WTC11 (cell line): ENCODE measurements around the gene ACSF2. TPM values are rescaled to one million over a fixed set of nuclear protein-coding genes. Genes with fewer than 3 reads are reported as not detected.

Source experiments
- ATAC-seq: fragments of 200-7000 bp; cut with Tn5 transposase; 2 replicates; pipeline ENCODE4 v1.10.0; 2021; ENCODE audit warnings: mild to moderate bottlenecking, moderate library complexity
- CTCF ChIA-PET: fragments of 300-600 bp; sonication (Branson Sonifier 250); formaldehyde crosslinking; loops from one replicate; lab custom pipeline; 2021; ENCODE audit warnings: antibody characterized with exemption; lab: Charles Lee
- POLR2A ChIA-PET: fragments of 350-600 bp; sonication (Branson Sonifier 250); formaldehyde crosslinking; loops from one replicate; lab custom pipeline; 2021; ENCODE audit warnings: antibody characterized with exemption; lab: Charles Lee
- DNase-seq: peaks from one replicate; pipeline ENCODE4 v3.0.0; 2021; ENCODE audit warnings: low spot score
- H3K27ac Mint-ChIP-seq: 2 replicates; pipeline ENCODE4 v1.8.0; 2021; ENCODE audit warnings: mixed read lengths
- H3K27me3 Mint-ChIP-seq: 2 replicates; pipeline ENCODE4 v1.8.0; 2021; ENCODE audit warnings: low read depth, mild to moderate bottlenecking, moderate library complexity, mixed read lengths
- H3K36me3 Mint-ChIP-seq: 2 replicates; pipeline ENCODE4 v1.8.0; 2021; ENCODE audit warnings: mixed read lengths
- H3K4me1 Mint-ChIP-seq: 2 replicates; pipeline ENCODE4 v1.8.0; 2022; ENCODE audit warnings: mixed read lengths
- H3K4me3 Mint-ChIP-seq: 2 replicates; pipeline ENCODE4 v1.8.0; 2021; ENCODE audit warnings: mild to moderate bottlenecking, moderate library complexity, mixed read lengths
- H3K9me3 Mint-ChIP-seq: 2 replicates; pipeline ENCODE4 v1.8.0; 2021; ENCODE audit warnings: mixed read lengths
- E2F1 ChIP-seq: sonication (generic); formaldehyde crosslinking; IDR thresholded peaks from 2 replicates; pipeline ENCODE4 v1.8.0; 2022; ENCODE audit warnings: mild to moderate bottlenecking, missing genetic modification reagents
- ELF4 ChIP-seq: sonication (generic); formaldehyde crosslinking; IDR thresholded peaks from 2 replicates; pipeline ENCODE4 v1.8.1; 2022; ENCODE audit warnings: low read depth, mild to moderate bottlenecking, moderate library complexity, missing genetic modification reagents
- FOXP1 ChIP-seq: sonication (generic); formaldehyde crosslinking; IDR thresholded peaks from 2 replicates; pipeline ENCODE4 v1.8.0; 2022; ENCODE audit warnings: missing genetic modification reagents, mild to moderate bottlenecking, moderate library complexity, borderline replicate concordance
- GTF2I ChIP-seq: fragments of 250-450 bp; sonication (Bioruptor Pico); conservative IDR thresholded peaks from 2 replicates; pipeline ENCODE4 v1.4.0; 2021; ENCODE audit warnings: mild to moderate bottlenecking
- KAT7 ChIP-seq: sonication (generic); formaldehyde crosslinking; IDR thresholded peaks from 2 replicates; pipeline ENCODE4 v1.8.1; 2023; ENCODE audit warnings: missing genetic modification reagents, mild to moderate bottlenecking, borderline replicate concordance
- MXD4 ChIP-seq: fragments of 250-450 bp; sonication (Bioruptor Pico); IDR thresholded peaks from 2 replicates; pipeline ENCODE4 v1.8.0; 2021; ENCODE audit warnings: mild to moderate bottlenecking, moderate library complexity, borderline replicate concordance
- NFE2L1 ChIP-seq: sonication (generic); formaldehyde crosslinking; IDR thresholded peaks from 2 replicates; pipeline ENCODE4 v1.8.1; 2023; ENCODE audit warnings: missing genetic modification reagents
- NR1H2 ChIP-seq: sonication (generic); formaldehyde crosslinking; IDR thresholded peaks from 2 replicates; pipeline ENCODE4 v1.9.0; 2021; ENCODE audit warnings: mild to moderate bottlenecking, moderate library complexity, missing genetic modification reagents
- NR3C1 ChIP-seq: sonication (generic); formaldehyde crosslinking; conservative IDR thresholded peaks from 2 replicates; pipeline ENCODE4 v1.8.1; 2023; ENCODE audit warnings: low read depth, mild to moderate bottlenecking, missing genetic modification reagents
- OVOL2 ChIP-seq: fragments of 250-450 bp; sonication (Bioruptor Pico); IDR thresholded peaks from 2 replicates; pipeline ENCODE4 v1.9.0; 2021; ENCODE audit warnings: mild to moderate bottlenecking, borderline replicate concordance
- PRDM15 ChIP-seq: sonication (generic); formaldehyde crosslinking; IDR thresholded peaks from 2 replicates; pipeline ENCODE4 v1.8.0; 2022; ENCODE audit warnings: missing genetic modification reagents
- SP1 ChIP-seq: sonication (generic); formaldehyde crosslinking; conservative IDR thresholded peaks from 2 replicates; pipeline ENCODE4 v1.8.1; 2022; ENCODE audit warnings: missing genetic modification reagents
- TCF7 ChIP-seq: sonication (generic); formaldehyde crosslinking; IDR thresholded peaks from 2 replicates; pipeline ENCODE4 v1.8.0; 2022; ENCODE audit warnings: mild to moderate bottlenecking, low read depth, missing genetic modification reagents, moderate library complexity
- TEAD1 ChIP-seq: sonication (generic); formaldehyde crosslinking; IDR thresholded peaks from 2 replicates; pipeline ENCODE4 v1.8.0; 2022; ENCODE audit warnings: mild to moderate bottlenecking, missing genetic modification reagents
- USF2 ChIP-seq: sonication (generic); formaldehyde crosslinking; IDR thresholded peaks from 2 replicates; pipeline ENCODE4 v1.8.1; 2023; ENCODE audit warnings: mild to moderate bottlenecking, missing genetic modification reagents, moderate library complexity
- ZBTB43 ChIP-seq: sonication (generic); formaldehyde crosslinking; IDR thresholded peaks from 2 replicates; pipeline ENCODE4 v1.8.1; 2023; ENCODE audit warnings: mild to moderate bottlenecking, missing genetic modification reagents
- ZNF219 ChIP-seq: sonication (generic); formaldehyde crosslinking; IDR thresholded peaks from 2 replicates; pipeline ENCODE4 v1.8.0; 2023; ENCODE audit warnings: missing genetic modification reagents, mild to moderate bottlenecking, borderline replicate concordance
- ZNF671 ChIP-seq: fragments of 250-450 bp; sonication (Bioruptor Pico); IDR thresholded peaks from 2 replicates; pipeline ENCODE4 v1.8.0; 2021; ENCODE audit warnings: mild to moderate bottlenecking
- total RNA-seq: library from RNA; stranded (reverse); gene quantifications from 3 replicates; pipeline ENCODE4 v1.2.3, GENCODE V29; 2021
- TF ChIP-seq, protein P1 (sequence below): fragments of 250-450 bp; sonication (Bioruptor Pico); IDR thresholded peaks from 2 replicates; pipeline ENCODE4 v1.9.0; 2021; ENCODE audit warnings: mild to moderate bottlenecking, borderline replicate concordance
- TF ChIP-seq, protein P2 (sequence below): sonication (generic); formaldehyde crosslinking; IDR thresholded peaks from 2 replicates; pipeline ENCODE4 v1.8.1; 2022; ENCODE audit warnings: mild to moderate bottlenecking, moderate library complexity, missing genetic modification reagents

The ACSF2 gene
- total RNA-seq, 1 experiment from 2014 or later = 19.9 TPM

DNA sequence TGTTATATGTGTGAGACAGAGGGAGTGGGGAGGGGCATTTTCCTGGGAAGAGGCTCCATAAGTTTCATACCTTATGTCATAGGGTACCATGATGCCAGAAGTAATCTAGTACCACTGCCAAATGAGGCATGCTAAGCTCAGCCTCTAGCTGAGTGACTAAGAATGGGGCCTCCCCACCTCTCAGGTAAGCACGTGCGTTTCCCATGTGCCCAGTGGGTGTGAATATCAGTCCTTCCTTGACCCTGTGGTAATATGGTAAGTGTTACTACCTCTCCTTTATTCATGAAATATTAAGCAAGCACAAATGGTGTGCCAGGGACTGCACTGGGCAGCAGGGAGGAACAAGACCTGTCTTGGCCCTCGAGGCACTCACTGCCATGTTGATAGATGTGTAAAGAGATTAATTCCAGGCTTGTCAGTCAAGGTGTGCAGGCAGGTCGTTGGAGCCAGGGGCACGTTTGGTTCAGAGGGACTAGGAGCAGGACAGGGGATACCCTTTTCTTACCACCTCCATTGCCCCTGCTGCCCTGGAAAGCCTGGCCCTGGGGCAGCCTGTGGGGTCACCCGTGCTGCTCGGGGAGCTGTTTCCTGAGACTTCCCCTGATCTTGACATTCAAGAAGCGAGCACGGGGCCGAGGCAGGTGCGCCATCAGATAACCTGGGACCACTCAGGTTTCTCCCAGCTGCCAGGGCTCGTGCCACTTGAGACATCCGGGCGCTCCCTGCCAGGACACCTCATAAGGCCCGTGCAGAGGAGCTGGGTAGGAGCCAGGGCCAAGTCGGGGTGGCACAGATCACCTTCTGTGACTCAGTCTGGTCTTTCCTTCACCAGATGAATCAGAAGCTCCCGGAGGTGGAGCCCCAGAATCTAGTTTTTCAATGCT lies 61.4 kb downstream of the ACSF2 start:
- Mint-ChIP-seq H3K4me3 (no peak overlapping the region), H3K36me3 (peaks cover 16% of the 10 kb centered on the region), H3K27me3 (no peaks in the 10 kb centered on the region), H3K27ac (no peak overlapping the region), H3K9me3 (no peaks in the 10 kb centered on the region), H3K4me1 (no peaks in the 10 kb centered on the region)
- CTCF ChIA-PET = interaction anchor here (0.7 to 4.4 kb wide), 6 partner anchors 8 to 125 kb away, joined by 3 to 18 read pairs (median 4); partner anchors contain the start of gene LRRC59
- POLR2A ChIA-PET = no interaction called here
- ATAC-seq = no peak
- DNase-seq = no peak
- TF ChIP-seq TEAD1 (CRISPR knock-in tag) (no peak), GTF2I (CRISPR knock-in tag) (no peak), FOXP1 (CRISPR knock-in tag) (no peak), ZBTB43 (CRISPR knock-in tag) (no peak), NR3C1 (CRISPR knock-in tag) (no peak), ZNF219 (CRISPR knock-in tag) (no peak), TCF7 (no peak), USF2 (CRISPR knock-in tag) (no peak), PRDM15 (no peak), ELF4 (CRISPR knock-in tag) (no peak), OVOL2 (CRISPR knock-in tag) (no peak), SP1 (CRISPR knock-in tag) (no peak), NFE2L1 (CRISPR knock-in tag) (no peak), ZNF671 (CRISPR knock-in tag) (no peak), NR1H2 (CRISPR knock-in tag) (no peak), KAT7 (CRISPR knock-in tag) (no peak), MXD4 (CRISPR knock-in tag) (no peak), E2F1 (CRISPR knock-in tag) (no peak)
- TF ChIP-seq, protein P1, sequence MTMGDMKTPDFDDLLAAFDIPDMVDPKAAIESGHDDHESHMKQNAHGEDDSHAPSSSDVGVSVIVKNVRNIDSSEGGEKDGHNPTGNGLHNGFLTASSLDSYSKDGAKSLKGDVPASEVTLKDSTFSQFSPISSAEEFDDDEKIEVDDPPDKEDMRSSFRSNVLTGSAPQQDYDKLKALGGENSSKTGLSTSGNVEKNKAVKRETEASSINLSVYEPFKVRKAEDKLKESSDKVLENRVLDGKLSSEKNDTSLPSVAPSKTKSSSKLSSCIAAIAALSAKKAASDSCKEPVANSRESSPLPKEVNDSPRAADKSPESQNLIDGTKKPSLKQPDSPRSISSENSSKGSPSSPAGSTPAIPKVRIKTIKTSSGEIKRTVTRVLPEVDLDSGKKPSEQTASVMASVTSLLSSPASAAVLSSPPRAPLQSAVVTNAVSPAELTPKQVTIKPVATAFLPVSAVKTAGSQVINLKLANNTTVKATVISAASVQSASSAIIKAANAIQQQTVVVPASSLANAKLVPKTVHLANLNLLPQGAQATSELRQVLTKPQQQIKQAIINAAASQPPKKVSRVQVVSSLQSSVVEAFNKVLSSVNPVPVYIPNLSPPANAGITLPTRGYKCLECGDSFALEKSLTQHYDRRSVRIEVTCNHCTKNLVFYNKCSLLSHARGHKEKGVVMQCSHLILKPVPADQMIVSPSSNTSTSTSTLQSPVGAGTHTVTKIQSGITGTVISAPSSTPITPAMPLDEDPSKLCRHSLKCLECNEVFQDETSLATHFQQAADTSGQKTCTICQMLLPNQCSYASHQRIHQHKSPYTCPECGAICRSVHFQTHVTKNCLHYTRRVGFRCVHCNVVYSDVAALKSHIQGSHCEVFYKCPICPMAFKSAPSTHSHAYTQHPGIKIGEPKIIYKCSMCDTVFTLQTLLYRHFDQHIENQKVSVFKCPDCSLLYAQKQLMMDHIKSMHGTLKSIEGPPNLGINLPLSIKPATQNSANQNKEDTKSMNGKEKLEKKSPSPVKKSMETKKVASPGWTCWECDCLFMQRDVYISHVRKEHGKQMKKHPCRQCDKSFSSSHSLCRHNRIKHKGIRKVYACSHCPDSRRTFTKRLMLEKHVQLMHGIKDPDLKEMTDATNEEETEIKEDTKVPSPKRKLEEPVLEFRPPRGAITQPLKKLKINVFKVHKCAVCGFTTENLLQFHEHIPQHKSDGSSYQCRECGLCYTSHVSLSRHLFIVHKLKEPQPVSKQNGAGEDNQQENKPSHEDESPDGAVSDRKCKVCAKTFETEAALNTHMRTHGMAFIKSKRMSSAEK = no peak
- TF ChIP-seq, protein P2, sequence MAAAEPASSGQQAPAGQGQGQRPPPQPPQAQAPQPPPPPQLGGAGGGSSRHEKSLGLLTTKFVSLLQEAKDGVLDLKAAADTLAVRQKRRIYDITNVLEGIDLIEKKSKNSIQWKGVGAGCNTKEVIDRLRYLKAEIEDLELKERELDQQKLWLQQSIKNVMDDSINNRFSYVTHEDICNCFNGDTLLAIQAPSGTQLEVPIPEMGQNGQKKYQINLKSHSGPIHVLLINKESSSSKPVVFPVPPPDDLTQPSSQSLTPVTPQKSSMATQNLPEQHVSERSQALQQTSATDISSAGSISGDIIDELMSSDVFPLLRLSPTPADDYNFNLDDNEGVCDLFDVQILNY (CRISPR knock-in tag) = no peak
